Neural progenitor cell (in vitro differentiated cells): Measurements from ENCODE around the gene ITSN1. TPM values are rescaled to one million over a fixed set of nuclear protein-coding genes. Genes with fewer than 3 reads are reported as not detected.

ENCODE experiments used
- DNase-seq: peaks from one replicate; pipeline ENCODE4 v3.0.0-alpha.2; 2016; ENCODE audit warnings: low spot score
- H2AFZ ChIP-seq: fragments of 200-600 bp; sonication (generic); replicated peaks from 2 replicates; pipeline ENCODE4 v1.6.1; 2016; ENCODE audit warnings: antibody characterized with exemption
- H3F3A ChIP-seq: fragments of 200-600 bp; sonication (generic); 2 replicates; pipeline ENCODE4 v1.6.1; 2016; ENCODE audit warnings: antibody characterized with exemption, low read depth
- H3K27ac ChIP-seq: fragments of 200-600 bp; sonication (generic); 2 replicates; pipeline ENCODE4 v1.5.1; 2016; ENCODE audit warnings: mild to moderate bottlenecking
- H3K27me3 ChIP-seq: fragments of 200-600 bp; sonication (generic); 2 replicates; pipeline ENCODE4 v1.6.1; 2016; ENCODE audit warnings: mild to moderate bottlenecking, moderate library complexity
- H3K36me3 ChIP-seq: fragments of 200-600 bp; sonication (generic); 2 replicates; pipeline ENCODE4 v1.5.1; 2016
- H3K4me1 ChIP-seq: fragments of 200-600 bp; sonication (generic); 2 replicates; pipeline ENCODE4 v1.6.1; 2016; ENCODE audit warnings: mixed run types
- H3K4me2 ChIP-seq: fragments of 200-600 bp; sonication (generic); 2 replicates; pipeline ENCODE4 v1.6.1; 2016
- H3K4me3 ChIP-seq: fragments of 200-600 bp; sonication (generic); 2 replicates; pipeline ENCODE4 v1.5.1; 2016
- H3K79me2 ChIP-seq: fragments of 200-600 bp; sonication (generic); 2 replicates; pipeline ENCODE4 v1.6.1; 2016; ENCODE audit warnings: low read depth
- H3K9ac ChIP-seq: fragments of 200-600 bp; sonication (generic); 2 replicates; pipeline ENCODE4 v1.6.1; 2016
- H3K9me3 ChIP-seq: fragments of 200-600 bp; sonication (generic); 2 replicates; pipeline ENCODE4 v1.5.1; 2016; ENCODE audit warnings: low read depth
- H4K20me1 ChIP-seq: fragments of 200-600 bp; sonication (generic); 2 replicates; pipeline ENCODE4 v1.6.1; 2016; ENCODE audit warnings: low read depth
- H3K27ac Mint-ChIP-seq: 3 replicates; pipeline ENCODE4 v1.8.0; 2021; ENCODE audit warnings: mixed read lengths
- H3K27me3 Mint-ChIP-seq: 2 replicates; pipeline ENCODE4 v1.8.0; 2022; ENCODE audit warnings: low read depth, mild to moderate bottlenecking, inconsistent platforms, moderate library complexity, mixed read lengths; ENCODE audit not compliant: insufficient read depth
- H3K36me3 Mint-ChIP-seq: 3 replicates; pipeline ENCODE4 v1.8.0; 2021; ENCODE audit warnings: mixed read lengths
- H3K4me1 Mint-ChIP-seq: 3 replicates; pipeline ENCODE4 v1.8.0; 2021; ENCODE audit warnings: mixed read lengths
- H3K4me3 Mint-ChIP-seq: 3 replicates; pipeline ENCODE4 v1.8.0; 2021; ENCODE audit warnings: mild to moderate bottlenecking, moderate library complexity, mixed read lengths
- H3K9me3 Mint-ChIP-seq: 3 replicates; pipeline ENCODE4 v1.8.0; 2020; ENCODE audit warnings: mixed read lengths
- EZH2 ChIP-seq: fragments of 200-600 bp; sonication (generic); IDR thresholded peaks from 2 replicates; pipeline ENCODE4 v1.6.1; 2017; ENCODE audit warnings: antibody characterized with exemption, mild to moderate bottlenecking, moderate library complexity
- EZH2phosphoT487 ChIP-seq: fragments of 200-600 bp; sonication (generic); IDR thresholded peaks from 2 replicates; pipeline ENCODE4 v1.6.1; 2017; ENCODE audit warnings: antibody characterized with exemption
- total RNA-seq: library from RNA; depleted of rRNA; stranded (reverse); fragments of >200 nt; gene quantifications from 2 replicates; pipeline ENCODE4 v1.2.3, GENCODE V29; 2015; ENCODE audit warnings: low replicate concordance
- TF ChIP-seq, protein P1 (sequence below): fragments of 200-600 bp; sonication (generic); IDR thresholded peaks from 2 replicates; pipeline ENCODE4 v1.5.1; 2017; ENCODE audit warnings: antibody characterized with exemption, mild to moderate bottlenecking

The ITSN1 gene
- total RNA-seq, 1 donor from 2014 or later: 136 TPM

DNA sequence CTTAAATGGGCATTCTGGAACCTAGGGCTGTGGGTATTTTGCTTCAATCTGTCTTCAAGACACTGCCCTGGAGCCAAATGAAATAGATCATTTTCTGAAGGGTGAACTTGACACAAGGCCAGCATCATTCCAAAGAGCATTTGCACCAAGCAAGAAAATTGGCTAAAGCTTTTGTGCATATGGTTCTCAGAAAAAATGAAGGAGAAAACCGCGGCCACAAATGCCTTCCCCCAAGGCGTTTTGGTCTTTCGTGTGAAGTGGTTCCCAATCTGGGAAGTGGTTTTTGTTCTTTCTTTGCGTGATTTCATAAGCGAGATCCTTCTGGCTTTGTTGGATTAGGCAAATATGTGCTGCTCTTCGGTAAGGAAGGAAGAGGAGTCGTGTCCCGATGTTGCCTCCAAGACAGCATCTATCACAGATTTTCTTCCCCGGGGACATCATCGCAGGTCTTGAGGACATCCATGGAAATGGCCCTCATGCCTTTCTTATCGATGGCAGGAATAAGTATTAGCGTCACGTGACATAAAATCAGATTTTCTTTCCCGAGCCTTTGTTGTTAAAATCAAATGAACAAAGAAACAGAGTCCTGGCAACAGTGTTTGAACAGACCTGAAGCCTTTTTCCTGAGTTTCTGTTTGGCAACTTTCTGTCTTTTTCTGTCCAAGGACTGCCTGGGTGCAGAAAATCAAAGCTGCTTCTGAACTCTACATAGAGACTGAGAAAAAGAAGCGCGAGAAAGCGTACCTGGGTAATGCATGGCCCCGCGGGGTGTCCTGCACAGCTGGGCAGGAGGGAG, 242.3 kb downstream of the ITSN1 start:
- H3F3A ChIP-seq: peaks cover 3% of the 10 kb centered on the region
- no peaks in the 10 kb centered on the region for H3K79me2 ChIP-seq
- peaks cover 12% of the 10 kb centered on the region for H3K27me3 Mint-ChIP-seq
- H3K4me2 ChIP-seq: no peak overlapping the region
- H3K9me3 Mint-ChIP-seq: no peaks in the 10 kb centered on the region
- peaks cover 2% of the 10 kb centered on the region for H3K36me3 Mint-ChIP-seq
- no peaks in the 10 kb centered on the region for H3K9me3 ChIP-seq
- DNase-seq: no peak
- peaks cover 8% of the 10 kb centered on the region for H3K4me1 ChIP-seq
- H3K27me3 ChIP-seq: no peaks in the 10 kb centered on the region
- H3K4me3 ChIP-seq: no peak overlapping the region
- TF ChIP-seq EZH2phosphoT487 (no peak), EZH2 (no peak)
- TF ChIP-seq, protein P1, sequence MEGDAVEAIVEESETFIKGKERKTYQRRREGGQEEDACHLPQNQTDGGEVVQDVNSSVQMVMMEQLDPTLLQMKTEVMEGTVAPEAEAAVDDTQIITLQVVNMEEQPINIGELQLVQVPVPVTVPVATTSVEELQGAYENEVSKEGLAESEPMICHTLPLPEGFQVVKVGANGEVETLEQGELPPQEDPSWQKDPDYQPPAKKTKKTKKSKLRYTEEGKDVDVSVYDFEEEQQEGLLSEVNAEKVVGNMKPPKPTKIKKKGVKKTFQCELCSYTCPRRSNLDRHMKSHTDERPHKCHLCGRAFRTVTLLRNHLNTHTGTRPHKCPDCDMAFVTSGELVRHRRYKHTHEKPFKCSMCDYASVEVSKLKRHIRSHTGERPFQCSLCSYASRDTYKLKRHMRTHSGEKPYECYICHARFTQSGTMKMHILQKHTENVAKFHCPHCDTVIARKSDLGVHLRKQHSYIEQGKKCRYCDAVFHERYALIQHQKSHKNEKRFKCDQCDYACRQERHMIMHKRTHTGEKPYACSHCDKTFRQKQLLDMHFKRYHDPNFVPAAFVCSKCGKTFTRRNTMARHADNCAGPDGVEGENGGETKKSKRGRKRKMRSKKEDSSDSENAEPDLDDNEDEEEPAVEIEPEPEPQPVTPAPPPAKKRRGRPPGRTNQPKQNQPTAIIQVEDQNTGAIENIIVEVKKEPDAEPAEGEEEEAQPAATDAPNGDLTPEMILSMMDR: no peak
- H3K4me3 Mint-ChIP-seq: no peak overlapping the region
- peak overlapping the region; percentile 52 for H3K27ac Mint-ChIP-seq
- no peaks in the 10 kb centered on the region for H4K20me1 ChIP-seq
- no peaks in the 10 kb centered on the region for H3K36me3 ChIP-seq
- peaks cover 19% of the 10 kb centered on the region for H3K4me1 Mint-ChIP-seq
- no peak overlapping the region for H3K9ac ChIP-seq
- H2AFZ ChIP-seq: no peak overlapping the region
- H3K27ac ChIP-seq: no peak overlapping the region

DNA sequence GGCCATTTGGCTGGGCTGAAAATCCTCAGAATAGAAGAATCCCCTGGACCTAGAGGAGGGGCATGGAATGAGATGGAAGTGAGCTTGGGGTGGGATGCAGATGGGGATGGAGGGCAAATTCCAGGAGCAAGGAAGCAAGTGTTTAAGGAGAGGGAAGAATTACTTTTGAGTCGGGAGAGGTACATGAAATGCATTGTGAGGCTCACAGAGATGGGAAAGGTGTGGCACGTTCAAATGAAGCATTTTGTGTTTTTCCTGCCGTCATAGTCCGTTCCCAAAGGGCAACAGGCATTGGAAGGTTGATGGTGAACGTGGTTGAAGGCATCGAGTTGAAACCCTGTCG, 242.8 kb downstream of the ITSN1 start:
- Histone ChIP-seq H4K20me1 (no peaks in the 10 kb centered on the region), H2AFZ (no peak overlapping the region), H3K36me3 (no peaks in the 10 kb centered on the region), H3K27ac (no peak overlapping the region), H3F3A (peaks cover 3% of the 10 kb centered on the region), H3K79me2 (no peaks in the 10 kb centered on the region), H3K4me2 (no peak overlapping the region), H3K27me3 (no peaks in the 10 kb centered on the region), H3K4me1 (peaks cover 8% of the 10 kb centered on the region), H3K9ac (no peak overlapping the region), H3K9me3 (no peaks in the 10 kb centered on the region), H3K4me3 (no peak overlapping the region)
- Mint-ChIP-seq H3K27me3 (peaks cover 10% of the 10 kb centered on the region), H3K27ac (no peak overlapping the region), H3K4me1 (peaks cover 19% of the 10 kb centered on the region), H3K36me3 (peaks cover 2% of the 10 kb centered on the region), H3K4me3 (no peak overlapping the region), H3K9me3 (no peaks in the 10 kb centered on the region)
- TF ChIP-seq EZH2phosphoT487: no peak
- no peak for TF ChIP-seq EZH2
- TF ChIP-seq, protein P1: no peak
- DNase-seq: no peak

DNA sequence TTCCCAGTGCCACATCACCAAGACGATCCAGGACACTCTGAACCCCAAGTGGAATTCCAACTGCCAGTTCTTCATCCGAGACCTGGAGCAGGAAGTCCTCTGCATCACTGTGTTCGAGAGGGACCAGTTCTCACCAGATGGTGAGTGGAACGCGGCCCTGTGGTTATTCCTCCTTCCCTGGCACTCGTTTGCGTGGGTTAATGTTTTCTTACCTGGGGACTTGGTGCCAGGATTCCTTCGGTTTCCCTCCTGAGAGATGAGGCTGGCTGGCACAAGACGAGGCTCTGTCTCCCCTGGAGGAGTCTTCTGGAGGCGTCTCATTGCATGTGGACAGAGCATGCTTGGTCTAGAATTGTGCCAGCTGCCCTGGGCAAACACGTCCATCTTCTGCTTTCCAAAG, 244.0 kb downstream of the ITSN1 start:
- peaks cover 5% of the 10 kb centered on the region for H3K36me3 Mint-ChIP-seq
- Histone ChIP-seq H3K4me3 (no peak overlapping the region), H3K4me1 (peaks cover 8% of the 10 kb centered on the region), H3K36me3 (no peaks in the 10 kb centered on the region), H3K4me2 (no peak overlapping the region), H2AFZ (no peak overlapping the region), H4K20me1 (no peaks in the 10 kb centered on the region), H3K9ac (no peak overlapping the region), H3K27me3 (no peaks in the 10 kb centered on the region), H3F3A (peaks cover 3% of the 10 kb centered on the region), H3K79me2 (no peaks in the 10 kb centered on the region), H3K9me3 (no peaks in the 10 kb centered on the region), H3K27ac (no peak overlapping the region)
- H3K9me3 Mint-ChIP-seq: peaks cover 2% of the 10 kb centered on the region
- no peak for DNase-seq
- H3K27me3 Mint-ChIP-seq: peaks cover 12% of the 10 kb centered on the region
- H3K4me3 Mint-ChIP-seq: no peak overlapping the region
- no peak overlapping the region for H3K27ac Mint-ChIP-seq
- TF ChIP-seq EZH2phosphoT487: no peak
- no peak for TF ChIP-seq EZH2
- TF ChIP-seq, protein P1: no peak
- H3K4me1 Mint-ChIP-seq: peaks cover 19% of the 10 kb centered on the region
